Muscle of leg (tissue), 11 donors: Measurements from ENCODE around the gene STK32C. TPM values are rescaled to one million over a fixed set of nuclear protein-coding genes. Genes with fewer than 3 reads are reported as not detected.
A peak's percentile ranks its signal among the peaks of the same experiment; 100 is the strongest.
"Not testable (repeated sequence)": the region's sequence is repeated elsewhere in the genome, so short reads cannot be mapped to it uniquely, and the experiment has no call there.

Experiments used
- DNase-seq: peaks from one replicate; pipeline ENCODE4 v3.0.0; 2013
- H3K27ac ChIP-seq: one replicate; pipeline ENCODE4 v1.5.1; 2013; ENCODE audit warnings: mild to moderate bottlenecking, low read length, control low read depth
- H3K27me3 ChIP-seq: one replicate; pipeline ENCODE4 v1.6.1; 2013; ENCODE audit warnings: low read length; ENCODE audit not compliant: control insufficient read depth, insufficient read depth
- H3K36me3 ChIP-seq: one replicate; pipeline ENCODE4 v1.6.1; 2013; ENCODE audit warnings: low read length; ENCODE audit not compliant: control insufficient read depth, insufficient read depth
- H3K4me1 ChIP-seq: one replicate; pipeline ENCODE4 v1.6.1; 2013; ENCODE audit warnings: low read length; ENCODE audit not compliant: control insufficient read depth, insufficient read depth
- H3K4me3 ChIP-seq: one replicate; pipeline ENCODE4 v1.5.1; 2013; ENCODE audit warnings: low read length, control low read depth
- H3K9me3 ChIP-seq: replicated peaks from 2 replicates; pipeline ENCODE4 v1.6.1; 2013; ENCODE audit warnings: low read depth, low read length; ENCODE audit not compliant: control insufficient read depth
- WGBS: methylation state at CpG from one replicate; pipeline ENCODE4 v1.1.5; 2013; ENCODE audit warnings: missing lambda C conversion rate; ENCODE audit not compliant: insufficient coverage; 5-methylcytosine and 5-hydroxymethylcytosine counted together
- polyA plus RNA-seq, 8 donors: library from polyadenylated mRNA; unstranded; fragments of 120-200 nt; gene quantifications; one replicate each; pipeline versions ENCODE4 v1.2.1 to v1.2.3, GENCODE V29; 2013; ENCODE audit warnings: inconsistent platforms in 1 of 8, low replicate concordance in 1 of 8; ENCODE audit not compliant: insufficient read length in 8 of 8, insufficient read depth in 1 of 8
- total RNA-seq: library from RNA; stranded (reverse); fragments of 120-200 nt; gene quantifications from one replicate; pipeline ENCODE4 v1.2.4, GENCODE V29; 2013

STK32C gene
- total and polyA plus RNA-seq, 9 donors: 9.4 to 14.7 (median 12.0) TPM

- no peak overlapping the region for H3K4me3 ChIP-seq
- no peaks in the 10 kb centered on the region for H3K36me3 ChIP-seq
- H3K4me1 ChIP-seq: peaks cover 19% of the 10 kb centered on the region
- H3K27ac ChIP-seq: no peak overlapping the region
- no peak for DNase-seq
- 85% methylated on average over 18 of the region's 25 CpGs for WGBS
- H3K9me3 ChIP-seq: no peaks in the 10 kb centered on the region
- no peaks in the 10 kb centered on the region for H3K27me3 ChIP-seq
Measured at GRCh38 chr10:132225073-132225848, 82.5 kb downstream of the STK32C start.

DNA sequence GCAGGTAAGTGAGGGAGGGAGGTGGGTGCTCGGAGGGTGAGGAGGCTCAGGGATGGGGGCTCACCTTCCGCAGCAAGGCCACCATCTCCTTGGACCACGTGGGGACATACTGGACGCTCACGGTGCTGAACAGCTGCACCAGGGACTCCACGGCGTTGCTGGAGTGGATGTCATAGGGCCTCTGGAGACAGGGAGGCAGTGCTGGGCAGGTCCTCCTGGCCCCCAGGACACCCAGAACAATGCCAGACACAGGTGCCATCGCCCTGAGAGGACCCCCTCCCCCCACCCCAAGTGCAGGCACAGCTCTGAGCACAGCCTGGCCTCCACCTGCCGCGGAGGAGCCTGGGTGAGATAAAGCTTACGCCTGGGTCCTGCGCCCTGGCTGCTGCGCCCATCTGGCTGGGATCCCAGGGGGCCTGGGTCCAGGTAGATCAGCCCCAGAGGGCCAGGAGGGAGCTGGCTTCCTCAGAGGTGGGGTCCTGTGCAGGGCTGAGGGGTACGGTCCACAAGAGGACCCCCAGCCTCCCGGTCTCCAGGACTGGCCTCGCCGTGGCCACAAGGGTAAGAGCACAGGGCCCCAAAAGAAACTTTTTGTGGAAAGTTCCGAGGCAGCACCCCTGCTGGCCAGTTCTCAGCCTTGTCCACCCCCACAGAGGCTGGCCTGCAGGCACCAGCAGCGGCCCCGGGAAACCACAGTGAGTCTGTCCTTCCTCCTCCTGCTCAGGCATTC, 83.2 kb downstream of the STK32C start:
- Histone ChIP-seq H3K4me1 (peaks cover 13% of the 10 kb centered on the region), H3K4me3 (no peak overlapping the region), H3K9me3 (no peaks in the 10 kb centered on the region), H3K27me3 (no peaks in the 10 kb centered on the region), H3K27ac (no peak overlapping the region), H3K36me3 (no peaks in the 10 kb centered on the region)
- WGBS: 76% methylated on average over 19 of the region's 20 CpGs
- no peak for DNase-seq

DNA sequence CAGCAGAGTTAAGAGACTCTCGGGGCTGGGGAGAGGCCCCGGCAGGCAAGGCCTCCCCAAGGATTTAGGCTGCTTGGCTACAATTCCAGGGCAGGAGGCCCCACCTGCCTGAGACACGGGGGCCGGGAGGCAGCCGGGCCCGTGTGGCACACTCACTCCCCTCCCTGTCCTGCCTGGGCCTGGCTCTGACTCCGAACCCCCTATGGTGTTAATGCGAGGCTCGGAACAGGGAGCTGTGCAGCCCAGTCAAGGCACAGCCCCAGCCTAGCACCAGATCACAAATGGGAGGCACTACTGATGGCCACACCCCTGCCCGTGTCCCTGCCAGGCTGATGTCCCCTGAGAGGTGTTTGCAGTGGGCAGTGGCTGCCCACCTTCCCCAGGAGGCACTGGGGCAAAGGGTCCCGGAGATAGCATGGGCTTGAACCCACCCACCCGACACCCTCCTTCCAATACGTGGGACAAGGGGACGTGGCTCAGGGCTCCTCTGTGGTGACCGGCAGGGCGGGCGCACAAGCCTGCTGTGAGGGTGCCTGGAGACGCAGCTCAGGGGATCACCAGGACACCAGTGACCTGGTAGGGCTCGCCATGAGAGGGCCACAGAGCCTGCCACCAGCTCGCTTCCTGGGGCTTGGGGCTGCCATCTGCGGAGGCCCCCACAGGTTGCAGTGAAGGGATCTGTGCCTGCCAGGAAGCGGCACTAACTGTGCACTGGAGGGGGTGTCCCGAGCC, 84.0 kb downstream of the STK32C start:
- H3K4me3 ChIP-seq: no peak overlapping the region
- WGBS: 80% methylated on average over 23 of the region's 23 CpGs
- no peak for DNase-seq
- H3K36me3 ChIP-seq: no peaks in the 10 kb centered on the region
- H3K4me1 ChIP-seq: peaks cover 12% of the 10 kb centered on the region
- no peak overlapping the region for H3K27ac ChIP-seq
- H3K9me3 ChIP-seq: no peaks in the 10 kb centered on the region
- H3K27me3 ChIP-seq: no peaks in the 10 kb centered on the region

DNA sequence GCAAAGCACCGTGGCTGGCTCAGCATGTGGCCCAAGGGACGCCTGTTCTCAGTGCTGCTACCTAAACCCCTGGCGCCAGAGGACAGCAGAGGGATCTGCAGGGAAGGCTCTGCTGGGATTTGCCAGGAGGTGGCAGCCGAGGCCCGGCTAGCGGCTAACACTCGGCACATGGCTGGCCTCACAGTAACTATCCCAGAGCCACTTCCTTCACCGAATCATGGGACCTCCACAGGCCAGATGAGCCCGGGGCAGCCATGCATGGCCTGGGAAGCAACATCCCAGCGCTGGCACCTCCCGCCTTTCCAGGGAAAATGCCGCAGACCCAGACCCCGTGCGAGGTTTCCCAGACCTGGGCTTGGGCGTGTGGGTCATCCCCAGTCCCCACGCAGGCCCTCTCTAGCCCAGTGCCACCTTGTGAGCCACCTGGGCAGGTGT, 84.6 kb downstream of the STK32C start:
- no peaks in the 10 kb centered on the region for H3K27me3 ChIP-seq
- peaks cover 12% of the 10 kb centered on the region for H3K4me1 ChIP-seq
- no peak overlapping the region for H3K27ac ChIP-seq
- no peak overlapping the region for H3K4me3 ChIP-seq
- DNase-seq: peak; percentile 81
- no peaks in the 10 kb centered on the region for H3K36me3 ChIP-seq
- no peaks in the 10 kb centered on the region for H3K9me3 ChIP-seq
- 26% methylated on average over 15 of the region's 16 CpGs for WGBS

- Histone ChIP-seq H3K4me3 (no peak overlapping the region), H3K27ac (no peak overlapping the region), H3K4me1 (peaks cover 12% of the 10 kb centered on the region), H3K27me3 (no peaks in the 10 kb centered on the region), H3K36me3 (no peaks in the 10 kb centered on the region), H3K9me3 (peaks cover 2% of the 10 kb centered on the region)
- WGBS: 58% methylated on average over 21 of the region's 21 CpGs
- DNase-seq: no peak
Measured at GRCh38 chr10:132222726-132223125, 85.0 kb downstream of the STK32C start.

DNA sequence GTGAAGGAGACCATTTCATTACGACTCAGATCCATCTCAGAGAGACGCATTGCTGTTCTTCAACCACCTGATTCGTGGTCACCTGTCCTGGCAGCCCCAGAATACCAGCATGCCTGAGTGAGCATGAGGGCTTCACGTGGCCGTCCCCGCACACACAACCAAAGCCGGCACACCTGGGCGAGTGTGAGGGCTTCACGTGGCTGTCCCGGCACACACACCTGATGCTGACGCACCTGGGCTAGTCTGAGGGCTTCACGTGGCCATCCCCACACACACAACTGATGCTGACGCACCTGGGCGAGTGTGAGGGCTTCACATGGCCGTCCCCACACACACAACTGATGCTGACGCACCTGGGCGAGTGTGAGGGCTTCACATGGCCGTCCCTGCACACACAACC, 86.8 kb downstream of the STK32C start:
- 93% methylated on average over 12 of the region's 18 CpGs for WGBS
- not testable (repeated sequence) for H3K27ac ChIP-seq, DNase-seq, H3K4me3 ChIP-seq, H3K27me3 ChIP-seq, H3K36me3 ChIP-seq
- peaks cover 12% of the 10 kb centered on the region for H3K4me1 ChIP-seq
- peaks cover 10% of the 10 kb centered on the region for H3K9me3 ChIP-seq

DNA sequence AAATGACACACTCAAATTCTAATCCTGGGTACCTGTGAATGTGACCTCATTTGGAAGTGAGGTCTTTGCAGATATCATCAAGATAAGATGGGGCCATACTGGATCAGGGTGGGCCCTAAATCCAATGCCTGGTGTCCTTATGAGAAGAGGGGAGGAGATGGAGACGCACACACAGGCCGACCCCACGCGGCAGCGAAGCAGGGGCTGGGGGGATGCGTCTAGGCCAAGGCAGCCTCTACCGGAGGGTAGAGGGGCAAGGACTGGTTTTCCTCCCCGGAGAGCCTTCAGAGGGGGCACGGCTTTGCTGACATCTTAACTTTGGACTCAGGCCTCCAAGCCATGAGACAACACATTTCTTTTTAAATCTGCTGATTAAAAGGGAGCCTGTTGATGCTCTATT, 87.7 kb downstream of the STK32C start:
- no peaks in the 10 kb centered on the region for H3K36me3 ChIP-seq
- no peak for DNase-seq

DNA sequence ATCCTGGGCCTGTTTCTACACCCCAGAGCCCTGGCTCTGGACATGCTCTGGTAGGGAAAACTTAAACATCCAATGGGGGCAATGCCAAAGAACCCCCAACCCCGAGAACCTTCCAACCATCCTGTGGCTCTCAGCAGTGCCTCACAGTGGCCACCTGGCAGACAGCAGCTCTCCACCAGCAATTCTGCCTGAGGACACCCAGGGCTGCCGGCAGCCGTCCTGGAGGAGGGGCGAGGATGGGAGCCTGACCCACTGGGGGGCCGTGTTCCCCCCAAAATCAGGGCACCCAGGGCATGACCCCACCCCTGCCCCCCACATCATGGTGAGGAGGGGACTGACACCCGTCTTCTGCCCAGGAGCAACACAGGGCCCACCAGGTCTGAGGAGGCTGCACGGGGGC, 88.3 kb downstream of the STK32C start:
- Histone ChIP-seq H3K27ac (no peak overlapping the region), H3K4me3 (no peak overlapping the region), H3K36me3 (no peaks in the 10 kb centered on the region), H3K9me3 (peaks cover 10% of the 10 kb centered on the region), H3K4me1 (peaks cover 10% of the 10 kb centered on the region), H3K27me3 (no peaks in the 10 kb centered on the region)
- DNase-seq: no peak
- 73% methylated on average over 5 of the region's 7 CpGs for WGBS

More for the DNA sequence above, 87.7 kb downstream of the STK32C start:
- Histone ChIP-seq H3K27me3 (no peaks in the 10 kb centered on the region), H3K4me3 (no peak overlapping the region), H3K4me1 (peaks cover 12% of the 10 kb centered on the region), H3K27ac (no peak overlapping the region), H3K9me3 (peaks cover 10% of the 10 kb centered on the region)
- WGBS: 87% methylated on average over 8 of the region's 9 CpGs

DNA sequence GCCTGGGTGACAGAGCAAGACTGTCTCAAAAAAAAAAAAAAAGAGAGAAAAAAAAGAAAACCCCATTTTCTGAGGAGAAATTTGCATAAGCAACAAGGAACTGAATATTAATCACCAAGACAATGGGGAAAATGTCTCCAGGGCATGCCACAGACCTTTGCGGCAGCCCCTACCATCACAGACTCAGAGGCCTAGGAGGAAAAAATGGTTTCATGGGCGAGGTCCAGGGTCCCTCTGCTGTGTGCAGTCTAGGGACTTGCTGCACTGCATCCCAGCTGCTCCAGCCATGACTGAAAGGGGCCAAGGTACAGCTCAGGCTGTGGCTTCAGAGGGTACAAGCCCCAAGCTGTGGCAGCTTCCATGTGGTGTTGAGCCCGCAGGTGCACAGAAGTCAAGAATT, 91.3 kb downstream of the STK32C start:
- DNase-seq, H3K27me3 ChIP-seq, H3K36me3 ChIP-seq, H3K27ac ChIP-seq, H3K4me3 ChIP-seq, H3K4me1 ChIP-seq: not testable (repeated sequence)
- 70% methylated on average over 2 of the region's 3 CpGs for WGBS
- H3K9me3 ChIP-seq: peaks cover 17% of the 10 kb centered on the region

GRCh38 chr10:132213917-132214316, 93.8 kb downstream of the STK32C start:
- Histone ChIP-seq H3K4me1 (peaks cover 9% of the 10 kb centered on the region), H3K4me3 (no peak overlapping the region), H3K27ac (no peak overlapping the region), H3K36me3 (no peaks in the 10 kb centered on the region), H3K9me3 (peaks cover 17% of the 10 kb centered on the region), H3K27me3 (no peaks in the 10 kb centered on the region)
- no CpG with 5 or more reads among the region's 4 CpGs for WGBS
- DNase-seq: no peak
